ENCODE results near the gene ALDH18A1.
A peak's percentile ranks its signal among the peaks of the same experiment; 100 is the strongest.
"Not testable (repeated sequence)": the region's sequence is repeated elsewhere in the genome, so short reads cannot be mapped to it uniquely, and the experiment has no call there.

ALDH18A1 gene

GRCh38 chr10:95656291-95657164 lies at the start of gene ALDH18A1:
Gene ALDH18A1 (minus strand): TSS chr10:95656711. CDS start chr10:95653377, 3,334 bp downstream.
- DNase-seq, result peak; percentile 24 to 73

GRCh38 chr10:95698415-95698814 lies 41.9 kb upstream of the ALDH18A1 start:
- DNase-seq, result no peak

DNA sequence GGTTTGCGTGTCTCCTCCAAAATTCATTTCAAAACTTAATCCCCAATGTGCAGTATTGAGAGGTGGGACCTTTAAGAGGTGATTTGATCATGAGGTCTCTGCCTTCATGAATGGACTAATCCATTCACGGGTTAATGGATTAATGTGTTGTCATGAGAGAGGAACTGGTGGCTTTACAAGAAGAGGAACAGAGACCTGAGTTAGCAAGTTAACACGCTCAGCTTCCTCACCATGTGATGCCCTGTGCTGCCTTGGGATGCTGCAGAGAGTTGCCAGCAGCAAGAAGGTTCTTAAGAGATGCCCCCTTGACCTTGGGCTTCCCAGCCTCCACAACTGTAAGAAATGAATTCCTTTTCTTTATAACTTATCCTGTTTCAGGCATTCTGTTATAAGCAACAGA lies 40.9 kb upstream of the ALDH18A1 start:
- no peak for DNase-seq

- no peak for DNase-seq
These were observed 38.2 kb upstream of the ALDH18A1 start for GRCh38 chr10:95694665-95695064.

DNA sequence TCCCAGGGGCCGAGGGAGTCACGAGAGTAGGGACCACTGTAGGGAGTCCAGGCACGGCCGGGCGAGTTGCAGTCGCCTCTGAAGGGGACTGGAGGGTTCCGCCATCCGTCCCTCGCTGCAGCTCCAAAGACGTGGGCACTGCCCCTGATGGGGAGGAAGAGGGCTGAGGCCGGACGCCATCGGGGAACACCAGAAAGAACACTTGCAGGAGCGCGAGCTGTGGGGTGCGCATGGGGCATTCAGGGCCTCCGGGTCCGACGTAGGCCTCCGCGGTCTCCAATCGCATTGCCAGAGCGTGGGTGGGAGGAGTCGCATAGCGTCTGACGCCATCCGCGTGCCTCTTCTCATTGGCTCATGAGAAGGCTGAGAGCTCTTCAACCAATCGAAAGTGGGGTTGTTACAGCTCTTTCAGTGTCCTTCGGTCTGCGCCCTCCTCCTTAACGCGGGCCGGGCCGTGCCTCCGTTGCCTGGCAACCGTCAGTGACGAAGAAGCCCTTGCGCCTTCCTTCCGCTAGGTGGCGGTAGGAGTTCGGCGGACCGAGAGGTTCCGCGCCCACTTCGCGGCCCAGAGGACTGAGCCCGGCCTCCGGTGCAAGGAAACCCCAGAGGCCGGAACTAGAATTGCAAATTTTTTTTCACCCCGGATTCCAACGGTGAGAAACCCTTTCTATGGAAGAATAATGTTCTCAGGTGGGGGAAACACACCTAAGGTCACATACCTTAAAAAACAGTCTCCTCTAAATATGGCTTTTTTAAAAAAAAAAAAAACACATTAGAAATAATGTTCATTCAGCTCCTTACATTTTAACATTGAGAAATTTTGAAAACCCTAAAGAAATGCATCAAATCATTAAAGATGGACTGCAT lies 37.4 kb upstream of the ALDH18A1 start, which contains the start of gene TCTN3:
TCTN3 (minus strand) TSS at position 260 of the 867 bp plus-strand sequence; CDS start at position 232, 28 bp downstream.
- peak; percentile 98 for DNase-seq

- no peak for DNase-seq
These were observed 36.7 kb upstream of the ALDH18A1 start for GRCh38 chr10:95693071-95693667.

GRCh38 chr10:95691281-95691680 lies 34.8 kb upstream of the ALDH18A1 start:
- DNase-seq, result no peak

GRCh38 chr10:95688648-95689047 lies 32.1 kb upstream of the ALDH18A1 start:
- DNase-seq, result no peak

- DNase-seq, result no peak
These were observed 27.5 kb upstream of the ALDH18A1 start for GRCh38 chr10:95683966-95684365.

- no peak for DNase-seq
These were observed 19.0 kb upstream of the ALDH18A1 start for GRCh38 chr10:95675403-95676116.

DNA sequence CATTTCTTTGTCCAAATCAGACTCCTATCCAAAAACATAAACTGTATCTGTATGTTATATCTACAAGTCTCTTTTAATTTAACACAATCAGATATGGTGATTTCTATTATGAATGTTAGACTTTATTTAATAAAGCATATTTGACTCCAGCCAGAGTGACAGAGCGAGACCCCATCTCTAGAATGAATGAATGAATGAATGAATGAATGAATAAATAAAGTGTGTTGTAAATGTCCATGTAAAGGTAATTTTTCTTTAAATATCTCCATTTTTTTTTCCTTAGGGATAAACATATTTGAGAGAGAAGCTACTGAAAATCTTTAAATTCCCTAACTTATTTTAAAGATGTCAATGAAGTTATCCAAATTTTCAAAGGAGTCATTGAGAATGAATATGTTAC lies 18.1 kb upstream of the ALDH18A1 start:
- no peak for DNase-seq

- not testable (repeated sequence) for DNase-seq
These were observed 16.1 kb upstream of the ALDH18A1 start for GRCh38 chr10:95672641-95673040.

DNA sequence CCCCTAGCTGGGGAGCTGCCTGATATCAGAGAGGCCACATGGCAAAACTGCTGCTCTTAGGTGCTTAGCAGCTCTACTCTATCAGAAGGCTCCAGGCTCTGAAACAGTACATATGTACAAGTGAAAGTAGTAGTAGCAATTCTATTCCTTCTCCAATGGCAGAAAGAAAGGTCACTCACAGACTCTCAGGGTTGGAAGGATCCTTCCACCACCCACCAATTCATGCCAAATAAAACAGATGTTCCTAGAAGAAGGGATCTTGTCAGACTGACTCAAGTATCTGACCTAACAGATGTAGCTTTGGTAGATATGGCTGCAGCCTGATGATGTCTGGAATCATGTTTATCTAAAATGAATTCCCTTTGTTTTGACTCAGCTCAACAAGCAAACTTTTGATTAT lies 8.0 kb upstream of the ALDH18A1 start:
- no peak for DNase-seq

DNA sequence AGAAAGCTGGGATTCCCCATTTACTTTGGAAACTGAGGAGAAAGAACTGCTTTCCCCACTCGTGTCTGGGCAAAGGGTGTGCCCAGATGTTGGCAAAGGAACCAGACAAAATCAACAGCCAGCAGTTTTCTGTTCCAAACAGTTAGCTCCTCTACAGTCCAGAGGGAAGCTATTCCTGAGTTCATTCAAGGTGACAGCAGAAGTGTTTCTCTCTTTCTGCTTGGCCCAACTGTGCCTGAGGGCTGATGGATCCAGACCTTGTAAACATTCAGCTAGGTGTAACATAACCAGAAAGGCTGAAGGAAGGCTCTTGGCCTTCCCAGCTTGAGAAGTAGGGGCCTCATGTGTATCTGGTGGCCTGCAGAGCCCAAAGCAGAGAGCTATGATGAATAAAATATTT lies 7.0 kb upstream of the ALDH18A1 start:
- no peak for DNase-seq

DNA sequence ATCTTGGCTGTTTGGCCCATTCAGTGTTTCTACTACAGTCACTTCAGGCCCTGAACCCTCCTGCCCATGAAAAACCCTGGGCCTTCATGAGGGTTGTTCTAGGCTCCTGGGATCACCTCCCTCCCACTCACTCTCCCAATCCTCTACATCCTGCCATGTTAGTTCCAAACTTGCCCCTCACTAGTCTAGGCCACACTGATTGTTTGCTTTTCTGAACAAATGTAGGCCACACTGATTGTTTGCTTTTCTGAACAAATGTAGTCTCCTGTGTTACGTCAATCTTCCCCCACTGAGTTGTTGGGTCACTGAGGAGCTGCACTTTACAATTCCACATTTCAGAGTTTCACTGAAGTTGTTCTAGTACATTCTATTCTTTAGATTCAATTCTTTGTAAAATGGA lies 5.3 kb upstream of the ALDH18A1 start:
- DNase-seq, result no peak

DNA sequence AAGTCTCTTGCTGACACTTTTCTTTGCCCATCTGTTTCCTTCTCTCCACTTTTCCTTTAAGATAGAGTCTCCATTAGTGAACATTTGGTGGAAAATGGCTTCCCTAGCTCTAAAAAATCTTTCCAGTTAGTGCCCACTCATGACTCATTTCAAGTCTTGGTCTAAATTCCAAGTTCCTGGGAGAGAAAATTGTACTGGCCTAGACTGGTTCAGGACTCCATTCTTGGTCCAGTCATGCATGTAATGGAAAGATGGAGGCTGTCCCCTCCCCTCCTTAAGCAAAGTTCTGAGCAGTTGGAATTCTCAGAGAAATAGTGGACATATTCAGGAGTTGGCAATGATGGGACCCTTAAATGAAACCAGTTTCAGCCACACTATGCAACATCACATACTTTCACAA lies 3.8 kb upstream of the ALDH18A1 start:
- DNase-seq, result no peak

GRCh38 chr10:95657250-95657649 lies 739 bp upstream of the ALDH18A1 start:
- no peak for DNase-seq

DNA sequence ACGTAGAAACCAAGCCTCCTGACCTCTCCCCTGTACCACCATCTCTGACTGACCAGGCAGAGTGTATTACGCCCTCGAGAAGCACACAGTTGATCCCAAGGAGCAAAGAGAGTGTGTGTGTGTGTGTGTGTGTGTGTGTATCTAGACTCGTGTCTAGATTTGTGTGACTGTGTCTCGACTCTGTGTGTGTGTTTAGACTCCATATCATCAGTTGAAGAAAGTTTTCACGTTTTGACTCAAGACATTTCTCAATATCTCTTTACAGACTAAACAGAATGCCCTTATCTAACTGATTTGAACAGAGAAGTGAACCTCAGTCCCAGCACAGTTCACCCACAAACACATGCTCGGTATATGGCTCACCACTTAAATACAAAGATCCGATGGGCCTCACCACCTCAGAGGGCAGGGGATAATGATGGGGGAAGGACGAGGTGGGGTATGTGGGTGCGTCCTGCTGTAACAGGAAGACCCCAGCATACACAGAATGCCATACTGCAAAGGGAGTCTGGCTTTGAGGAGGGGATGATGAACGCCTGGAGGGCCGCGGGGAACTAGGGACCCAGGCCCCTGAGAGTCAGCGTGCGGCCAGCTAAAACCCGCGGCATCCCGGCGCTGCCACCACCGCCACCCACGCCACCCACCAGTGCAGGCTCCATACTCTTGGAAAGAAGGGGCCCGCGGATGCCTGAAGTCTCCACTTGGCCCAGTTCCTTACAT lies 780 bp downstream of the ALDH18A1 start:
- DNase-seq, result no peak

DNA sequence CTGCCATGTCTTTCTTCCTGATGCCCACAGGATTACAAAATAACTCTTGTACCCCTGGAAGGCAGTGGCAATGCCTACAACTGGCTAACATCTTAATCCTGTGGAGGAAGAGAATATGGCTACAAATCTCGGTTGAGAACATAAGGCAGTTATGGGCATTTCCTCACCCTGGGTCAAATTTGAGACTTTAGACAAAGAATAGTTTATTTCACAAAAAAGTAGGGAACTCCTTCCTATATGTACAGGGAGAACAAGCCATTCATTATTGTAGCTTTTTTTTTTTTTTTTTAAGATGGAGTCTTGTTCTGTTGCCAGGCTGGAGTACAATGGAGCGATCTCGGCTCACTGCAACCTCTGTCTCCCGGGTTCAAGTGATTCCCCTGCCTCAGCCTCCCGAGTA lies 2.6 kb downstream of the ALDH18A1 start:
- no peak for DNase-seq

DNA sequence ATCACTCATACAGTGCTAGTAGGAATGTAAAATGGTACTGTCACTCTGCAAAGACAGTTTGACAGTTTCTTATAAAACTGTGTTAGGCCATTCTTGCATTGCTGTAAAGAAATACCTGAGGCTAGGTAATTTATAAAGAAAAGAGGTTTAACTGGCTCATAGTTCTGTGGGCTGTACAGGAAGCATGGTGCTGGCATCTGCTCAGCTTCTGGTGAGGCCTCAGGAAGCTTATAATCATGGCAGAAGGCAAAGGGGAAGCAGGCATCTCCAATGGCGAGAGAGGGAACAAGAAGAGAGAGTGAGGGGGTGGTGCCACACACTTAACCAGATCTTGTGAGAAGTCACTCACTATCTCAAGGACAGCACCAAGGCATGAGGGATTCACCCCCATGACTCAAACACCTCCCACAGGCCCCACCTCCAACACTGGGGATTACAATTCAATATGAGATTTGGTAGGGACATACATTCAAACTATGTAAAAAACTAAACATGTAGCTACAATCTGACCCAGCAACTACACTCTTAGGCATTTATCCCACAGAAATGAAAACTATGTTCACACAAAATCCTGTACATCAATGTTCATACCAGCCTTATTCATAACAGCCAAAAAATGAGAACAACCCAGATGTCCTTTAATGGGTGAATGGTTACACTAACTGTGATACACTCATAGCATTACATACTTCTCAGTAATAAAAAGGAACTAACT lies 5.0 kb downstream of the ALDH18A1 start:
- no peak for DNase-seq

DNA sequence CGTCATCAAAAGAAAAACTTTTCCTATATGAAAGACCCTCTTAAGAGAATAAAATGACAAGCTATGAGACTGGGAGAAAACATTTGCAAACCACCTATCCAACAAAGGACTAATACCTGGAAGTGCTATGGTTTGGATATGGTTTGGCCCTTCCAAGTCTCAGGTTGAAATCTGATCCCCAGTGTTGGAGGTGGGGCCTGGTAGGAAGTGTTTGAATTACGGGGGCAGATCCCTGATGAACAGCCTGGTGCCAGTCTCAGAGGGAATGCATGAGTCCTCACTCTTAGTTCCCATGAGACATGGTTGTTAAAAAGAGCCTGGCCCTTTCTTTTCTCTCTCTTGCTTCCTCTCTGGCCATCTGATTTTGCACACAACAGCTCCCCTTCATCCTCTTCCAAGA lies 6.3 kb downstream of the ALDH18A1 start:
- DNase-seq, result no peak

All from SW 1271 (cell line).